Effector CD8-positive, alpha-beta T cell (primary cell): ENCODE measurements around the gene COASY.

Source experiments
- DNase-seq: peaks from one replicate; lab custom pipeline; 2025; lab: John Stamatoyannopoulos, UW

Gene COASY

DNA sequence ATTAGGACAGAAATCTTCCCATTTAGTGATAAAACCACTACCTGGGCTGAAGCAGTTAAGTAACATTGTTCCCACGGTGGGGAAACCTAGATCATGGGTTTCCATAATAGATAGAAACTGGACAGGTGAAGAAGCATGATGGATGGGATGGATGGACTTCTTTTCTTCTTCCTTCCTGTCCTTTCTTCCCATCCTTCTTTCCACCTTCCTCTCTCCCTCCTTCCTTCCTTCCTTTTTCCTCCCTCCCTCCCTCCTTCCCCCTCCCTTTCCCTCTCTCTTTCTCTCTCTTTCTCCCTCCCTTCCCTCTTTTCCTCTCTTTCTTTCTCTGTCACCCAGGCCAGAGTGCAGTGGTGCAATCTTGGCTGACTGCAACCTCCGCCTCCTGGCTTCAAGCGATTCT, 12.5 kb downstream of the COASY start:
- DNase-seq = no peak

- DNase-seq = no peak
Observed at GRCh38 chr17:42577140-42577531, 15.2 kb downstream of the COASY start.

GRCh38 chr17:42577532-42578281, 15.8 kb downstream of the COASY start, which contains the start of gene PSMC3IP:
Gene PSMC3IP (minus strand): TSS chr17:42577729. CDS start chr17:42577686, 43 bp downstream.
- DNase-seq = peak; percentile 83

DNA sequence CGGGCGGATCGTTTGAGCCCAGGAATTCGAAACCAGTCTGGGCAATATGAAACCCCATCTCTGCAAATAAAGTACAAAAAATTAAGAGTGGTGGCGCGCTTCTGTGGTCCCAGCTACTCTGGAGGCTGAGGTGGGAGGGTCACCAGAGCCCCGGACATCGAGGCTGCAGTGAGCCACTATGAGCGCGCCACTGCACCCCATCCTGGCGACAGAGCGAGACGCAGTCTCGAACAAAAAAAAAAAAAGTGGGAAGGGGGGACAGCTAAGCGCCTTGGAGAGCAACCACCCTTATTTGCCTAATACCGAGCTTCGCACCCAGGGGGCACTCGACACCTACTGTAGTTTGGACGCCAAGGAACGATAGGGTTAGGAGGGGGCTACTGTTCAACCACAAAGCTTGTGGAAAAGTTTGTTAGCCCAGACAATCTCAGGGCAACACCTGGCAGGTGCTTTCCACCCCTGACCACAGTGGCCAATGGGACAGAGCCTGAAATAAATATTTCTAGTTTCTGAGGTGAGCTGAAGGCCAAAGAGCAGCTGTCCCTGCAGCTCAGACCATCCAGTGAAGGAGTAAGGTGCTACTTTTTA, 16.4 kb downstream of the COASY start:
- DNase-seq = peak; percentile 55

DNA sequence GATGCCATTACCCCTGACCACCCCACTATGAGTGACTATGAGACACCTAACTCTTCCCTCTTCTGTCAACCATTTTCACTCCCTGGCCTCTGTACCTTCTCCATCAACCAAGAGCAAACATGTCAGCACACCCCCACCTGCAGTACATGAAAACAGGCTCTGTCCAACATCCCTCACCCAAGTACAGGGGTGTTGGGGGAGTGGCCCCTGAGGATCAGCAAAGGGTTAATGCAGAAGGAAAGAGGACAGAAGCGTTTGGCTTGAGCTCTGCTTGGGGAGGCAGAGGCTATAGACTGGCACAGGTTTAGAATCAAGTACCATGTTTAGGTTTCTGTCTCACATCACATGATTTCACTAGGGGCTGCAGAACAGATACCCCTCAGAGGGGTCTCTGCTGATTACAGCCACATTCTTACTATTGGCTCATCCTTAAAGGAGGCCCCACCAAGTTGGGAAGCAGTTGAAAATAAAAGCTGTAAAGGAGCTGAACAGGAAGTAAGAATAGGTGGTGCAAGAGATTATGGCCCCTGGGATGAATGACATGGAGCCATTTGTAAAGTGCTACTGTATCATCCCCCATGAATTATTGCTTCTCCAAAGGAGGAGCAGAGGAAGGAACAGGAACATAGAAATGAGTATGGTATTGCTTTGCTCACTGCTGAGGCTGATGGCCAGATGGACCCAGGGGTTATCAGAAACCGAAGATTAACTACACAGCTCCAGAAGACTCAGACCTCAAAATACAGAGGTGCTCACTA, 18.0 kb downstream of the COASY start:
- no peak for DNase-seq

DNA sequence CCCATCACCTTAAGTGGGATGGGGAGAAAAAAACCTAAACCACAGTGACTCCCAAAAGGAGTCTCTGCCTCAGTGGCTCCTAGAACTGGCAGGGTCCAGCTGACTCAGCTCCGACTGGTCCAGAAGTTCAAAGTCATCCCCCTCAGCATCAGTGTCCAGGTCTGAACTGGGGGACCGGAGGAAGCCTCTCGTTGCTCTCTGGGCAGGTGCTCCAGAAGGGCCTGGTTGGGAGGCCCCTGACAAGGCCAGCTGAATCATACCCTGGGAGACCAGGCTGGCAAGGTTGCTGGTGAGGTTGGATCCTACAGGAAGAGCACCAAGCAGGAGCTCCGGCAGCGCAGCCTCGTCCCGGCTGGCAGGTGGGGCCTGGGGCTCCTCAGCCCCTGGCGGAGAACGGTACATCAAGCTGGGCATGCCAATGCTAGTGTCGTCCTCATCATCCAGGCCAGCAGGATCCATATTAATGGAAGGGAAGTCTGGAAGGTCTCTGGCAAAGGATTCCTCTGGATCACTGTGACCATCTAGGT, 19.9 kb downstream of the COASY start:
- DNase-seq = no peak

- no peak for DNase-seq
Observed at GRCh38 chr17:42584880-42585279, 22.9 kb downstream of the COASY start.

DNA sequence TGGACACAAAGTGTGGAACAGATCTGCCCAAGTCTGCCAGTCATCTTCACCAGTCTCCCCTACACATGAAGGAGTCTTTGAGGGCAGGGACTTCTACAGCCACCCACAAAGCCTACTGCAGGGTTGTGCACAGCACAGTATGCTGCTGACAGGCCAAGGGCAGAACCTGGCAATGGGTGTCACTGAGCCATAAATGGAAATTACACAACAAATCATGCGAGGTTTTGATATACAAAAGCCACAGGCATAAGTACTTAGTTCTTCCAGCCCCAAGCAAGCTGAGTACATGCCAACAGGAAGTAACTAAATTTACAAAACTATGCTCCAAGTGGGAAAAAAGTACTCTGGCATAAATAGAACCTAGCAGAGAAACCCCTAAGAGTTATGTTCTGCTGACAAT, 23.4 kb downstream of the COASY start:
- no peak for DNase-seq

DNA sequence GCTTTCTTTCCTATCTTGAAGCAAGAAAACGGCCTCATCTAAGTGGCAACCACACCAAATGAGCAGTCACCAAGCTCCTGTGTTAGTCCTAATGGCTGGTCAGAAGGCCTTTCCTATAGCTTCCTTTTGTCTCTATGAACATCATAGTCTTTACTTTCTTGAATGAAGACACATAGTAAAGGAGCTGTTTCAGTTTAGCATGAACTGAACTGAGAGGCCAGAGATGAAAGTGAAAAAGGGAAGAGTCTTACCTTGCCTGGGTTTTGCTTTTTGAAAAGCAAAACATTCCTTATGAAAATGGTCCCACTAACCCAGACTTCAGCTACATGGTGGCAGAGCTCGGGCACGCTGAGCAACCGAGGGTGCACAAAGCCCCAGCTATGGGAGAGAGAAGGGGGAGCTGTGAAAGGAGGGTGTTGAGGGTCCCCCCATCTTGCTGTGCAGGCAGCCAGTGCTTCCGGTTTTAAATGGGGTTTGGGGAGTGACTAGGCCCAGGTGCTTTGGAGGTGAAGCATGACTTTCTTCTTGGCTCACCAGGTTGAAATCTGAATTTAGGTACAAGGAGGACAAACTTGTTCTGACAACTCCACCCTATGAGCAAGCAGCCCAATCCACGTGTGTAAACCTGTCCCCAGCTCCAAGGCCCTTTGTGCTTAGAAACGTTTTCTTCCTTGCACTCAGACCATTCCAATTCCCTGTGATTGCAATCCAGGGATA, 24.7 kb downstream of the COASY start:
- DNase-seq = no peak

- DNase-seq = no peak
Observed at GRCh38 chr17:42590886-42591285, 28.9 kb downstream of the COASY start.

DNA sequence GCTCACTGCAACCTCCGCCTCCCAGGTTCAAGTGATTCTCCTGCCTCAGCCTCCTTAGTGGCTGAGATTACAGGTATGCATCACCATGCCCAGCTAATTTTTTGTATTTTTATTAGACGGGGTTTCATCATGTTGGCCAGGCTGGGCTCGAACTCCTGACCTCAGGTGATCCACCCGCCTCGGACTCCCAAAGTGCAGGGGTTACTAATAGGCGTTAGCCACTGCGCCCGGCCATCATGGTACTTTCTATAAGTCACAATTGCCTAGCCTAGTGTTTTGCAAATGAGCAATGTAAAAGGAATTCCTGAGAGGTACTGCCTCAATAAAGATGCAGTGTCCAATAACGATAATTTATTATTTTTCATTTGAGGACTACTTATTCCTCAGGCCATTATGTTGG, 29.5 kb downstream of the COASY start:
- no peak for DNase-seq

DNA sequence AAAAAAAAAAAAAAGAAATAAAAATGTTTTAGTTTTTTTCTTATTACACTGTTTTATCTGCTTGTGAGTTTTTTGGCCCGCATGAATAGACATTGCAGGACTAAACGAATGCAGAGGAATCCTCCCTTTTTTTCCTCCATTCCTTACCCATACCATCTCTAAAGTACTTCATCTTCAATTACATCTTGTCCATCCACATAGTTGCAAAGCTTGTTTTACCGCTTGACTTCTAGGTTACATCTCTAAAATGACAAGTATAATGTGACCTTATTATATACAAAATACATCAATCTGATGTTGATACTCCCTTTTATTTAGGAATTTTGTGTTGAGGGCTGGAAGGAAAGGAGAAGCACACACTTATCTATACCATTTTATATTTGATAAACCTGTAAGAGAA, 34.4 kb downstream of the COASY start:
- no peak for DNase-seq

- DNase-seq = no peak
Observed at GRCh38 chr17:42598905-42599304, 37.0 kb downstream of the COASY start.

- no peak for DNase-seq
Observed at GRCh38 chr17:42603318-42603717, 41.4 kb downstream of the COASY start.

GRCh38 chr17:42607769-42608168, 45.8 kb downstream of the COASY start:
- DNase-seq = no peak

DNA sequence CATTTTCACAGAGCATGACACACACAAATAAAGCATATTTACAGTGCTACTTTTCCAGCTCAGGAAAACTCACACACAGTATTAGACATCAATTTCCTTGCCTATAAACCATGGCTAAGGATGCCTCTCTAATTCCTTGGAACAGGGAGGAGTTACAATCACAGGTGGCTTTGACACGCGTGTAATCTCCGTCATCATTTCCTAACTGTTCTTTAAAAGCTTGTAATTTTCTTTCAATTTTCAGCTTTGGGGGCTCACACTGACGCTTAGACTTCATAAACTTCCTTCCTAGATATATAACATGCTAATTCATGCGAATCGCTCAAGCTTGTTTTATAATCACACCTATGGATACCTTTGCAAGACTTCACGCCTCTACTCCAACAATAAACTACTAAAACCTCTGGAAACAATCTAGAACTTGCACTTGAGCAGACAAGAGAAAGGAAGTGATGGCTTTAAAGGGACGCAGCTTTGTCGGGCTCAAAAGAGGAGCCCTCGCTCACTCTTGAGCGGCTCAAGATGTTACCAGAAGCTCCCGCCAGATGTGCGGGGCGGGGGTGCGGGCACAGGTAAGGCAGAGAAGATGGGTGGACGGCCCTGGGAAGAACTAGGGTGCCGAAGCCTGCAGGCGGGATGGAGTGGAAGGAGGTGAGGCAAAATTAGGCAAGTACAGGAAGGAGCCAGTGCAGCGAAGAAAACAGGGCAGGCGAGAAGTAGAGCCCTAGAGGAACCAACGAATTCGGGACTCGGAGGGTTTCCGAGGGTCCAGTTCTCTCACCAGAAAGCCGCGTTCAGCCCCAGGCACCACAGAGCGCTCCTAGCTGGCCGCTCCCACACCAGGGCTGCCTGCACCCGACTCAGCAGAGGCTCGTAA, 46.6 kb downstream of the COASY start:
- DNase-seq = no peak

GRCh38 chr17:42609182-42609813, 47.4 kb downstream of the COASY start, which contains the start of the genes RETREG3 and TUBG1:
Gene RETREG3 (minus strand): TSS chr17:42609374. CDS start chr17:42609324, 50 bp downstream.
Gene TUBG1 (plus strand): TSS chr17:42609683. CDS start chr17:42609738, 55 bp downstream.
- DNase-seq = peak; percentile 99

DNA sequence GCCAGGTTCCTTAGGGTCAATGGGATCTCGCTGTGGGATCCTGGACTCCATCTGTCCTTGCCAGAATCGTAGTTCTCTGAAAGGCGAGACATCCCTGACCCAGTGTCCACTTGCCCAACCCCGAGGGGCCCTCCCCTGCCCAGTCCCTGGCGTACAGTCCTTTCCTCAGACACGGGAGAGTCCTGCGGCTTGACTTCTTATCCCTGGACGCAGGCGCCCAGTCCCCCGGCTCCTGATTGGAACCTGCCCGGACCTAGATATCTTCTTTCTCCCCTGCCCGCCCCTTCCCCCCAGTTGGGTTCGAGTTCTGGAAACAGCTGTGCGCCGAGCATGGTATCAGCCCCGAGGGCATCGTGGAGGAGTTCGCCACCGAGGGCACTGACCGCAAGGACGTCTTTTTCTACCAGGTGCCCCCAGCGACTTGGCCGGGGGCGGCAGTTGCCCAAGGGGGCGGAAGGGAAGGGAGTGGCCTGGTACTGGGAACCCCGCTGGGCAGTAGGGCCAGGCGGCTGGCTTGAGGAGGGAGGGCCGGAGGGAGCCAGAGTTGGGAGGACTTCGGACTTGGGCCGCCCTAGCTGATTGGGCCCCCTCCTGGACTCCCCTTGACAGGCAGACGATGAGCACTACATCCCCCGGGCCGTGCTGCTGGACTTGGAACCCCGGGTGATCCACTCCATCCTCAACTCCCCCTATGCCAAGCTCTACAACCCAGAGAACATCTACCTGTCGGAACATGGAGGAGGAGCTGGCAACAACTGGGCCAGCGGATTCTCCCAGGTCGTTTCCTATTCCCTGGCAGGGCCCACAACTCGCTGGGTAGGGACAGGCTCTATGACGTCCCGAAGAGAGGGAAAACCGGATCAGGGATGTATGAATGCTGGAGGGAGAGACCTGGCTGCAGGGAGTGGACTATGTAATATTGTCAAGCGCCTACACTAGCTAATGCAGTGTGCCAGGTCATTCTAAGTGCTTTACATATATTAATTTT, 48.2 kb downstream of the COASY start:
- DNase-seq = peak; percentile 6

DNA sequence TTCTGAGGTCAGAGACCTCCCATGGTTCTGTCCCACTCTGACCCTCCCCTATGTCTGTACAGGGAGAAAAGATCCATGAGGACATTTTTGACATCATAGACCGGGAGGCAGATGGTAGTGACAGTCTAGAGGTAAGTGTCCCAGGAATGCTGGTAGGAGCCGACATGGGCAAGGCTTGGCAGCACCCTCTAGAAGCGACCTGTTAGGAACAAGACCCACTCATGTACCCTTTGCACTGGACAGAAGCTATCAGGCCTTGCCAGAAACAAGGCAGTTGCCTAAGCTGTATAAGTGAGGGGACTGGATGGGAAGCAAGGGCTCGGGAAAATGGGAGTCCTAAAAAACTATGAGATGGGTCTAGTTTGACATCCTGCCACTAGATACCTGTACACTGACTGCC, 50.1 kb downstream of the COASY start:
- DNase-seq = no peak
